Gastroesophageal sphincter (tissue), 4 donors: Measurements from ENCODE around the gene PEX3. TPM values are rescaled to one million over a fixed set of nuclear protein-coding genes. Genes with fewer than 3 reads are reported as not detected.

Experiments used
- ATAC-seq: fragments of 150-250 bp; one replicate; pipeline ENCODE4 v1.9.1; 2016; ENCODE audit warnings: mild to moderate bottlenecking, moderate library complexity
- H3K27ac ChIP-seq, 4 donors: fragments of 200-600 bp; sonication (generic) in 3 of 4; 1 replicate in 3 of 4; 2 replicates in 1 of 4; pipeline ENCODE4 v1.5.1; 2016 to 2019
- H3K27me3 ChIP-seq: fragments of 200-600 bp; sonication (generic); one replicate; pipeline ENCODE4 v1.5.1; 2019
- H3K36me3 ChIP-seq, 2 donors: fragments of 200-600 bp; sonication (generic); one replicate each; pipeline ENCODE4 v1.5.1; 2019; ENCODE audit warnings: control low read depth in 1 of 2
- H3K4me1 ChIP-seq, 3 donors: fragments of 200-600 bp; sonication (generic); 1 replicate in 2 of 3; 2 replicates in 1 of 3; pipeline ENCODE4 v1.5.1; 2016 to 2019; ENCODE audit warnings: control low read depth in 2 of 3
- H3K4me3 ChIP-seq, 2 donors: fragments of 200-600 bp; sonication (generic); one replicate each; pipeline ENCODE4 v1.5.1; 2019; ENCODE audit warnings: mild to moderate bottlenecking in 1 of 2, moderate library complexity in 1 of 2
- H3K9me3 ChIP-seq, 3 donors: fragments of 200-600 bp; sonication (generic); one replicate each; pipeline ENCODE4 v1.5.1; 2017 to 2019; ENCODE audit warnings: control low read depth in 2 of 3
- CTCF ChIP-seq, 4 experiments: fragments of 200-600 bp in 2 of 4; fragments of 450-650 bp in 2 of 4; sonication (generic) in 1 of 4; IDR thresholded peaks; one replicate each; pipeline ENCODE4 v1.5.1; 2017 to 2019; ENCODE audit warnings: antibody characterized with exemption in 4 of 4, mild to moderate bottlenecking in 2 of 4, moderate library complexity in 2 of 4
- EP300 ChIP-seq: sonication (generic); formaldehyde crosslinking; IDR thresholded peaks from one replicate; pipeline ENCODE4 v1.6.1; 2017; ENCODE audit warnings: antibody characterized with exemption, mild to moderate bottlenecking
- POLR2A ChIP-seq, 2 donors: fragments of 450-650 bp; IDR thresholded peaks; one replicate each; pipeline ENCODE4 v1.6.1; 2017; ENCODE audit warnings: antibody characterized with exemption in 2 of 2, mild to moderate bottlenecking in 2 of 2, moderate library complexity in 1 of 2
- POLR2AphosphoS5 ChIP-seq: sonication (generic); formaldehyde crosslinking; IDR thresholded peaks from one replicate; pipeline ENCODE4 v1.6.1; 2017; ENCODE audit warnings: antibody characterized with exemption
- WGBS, 2 donors: methylation state at CpG; one replicate each; pipeline ENCODE4 v1.1.5; 2018; ENCODE audit warnings: low coverage in 1 of 2; 5-methylcytosine and 5-hydroxymethylcytosine counted together
- total RNA-seq, 4 donors: library from RNA; depleted of rRNA; stranded (reverse); fragments of >200 nt; gene quantifications; one replicate each; pipeline ENCODE4 v1.1.0, GENCODE V29; 2016

The PEX3 gene
- total RNA-seq, 4 donors from 2014 or later: 12.5 to 20.4 (median 16.6) TPM

DNA sequence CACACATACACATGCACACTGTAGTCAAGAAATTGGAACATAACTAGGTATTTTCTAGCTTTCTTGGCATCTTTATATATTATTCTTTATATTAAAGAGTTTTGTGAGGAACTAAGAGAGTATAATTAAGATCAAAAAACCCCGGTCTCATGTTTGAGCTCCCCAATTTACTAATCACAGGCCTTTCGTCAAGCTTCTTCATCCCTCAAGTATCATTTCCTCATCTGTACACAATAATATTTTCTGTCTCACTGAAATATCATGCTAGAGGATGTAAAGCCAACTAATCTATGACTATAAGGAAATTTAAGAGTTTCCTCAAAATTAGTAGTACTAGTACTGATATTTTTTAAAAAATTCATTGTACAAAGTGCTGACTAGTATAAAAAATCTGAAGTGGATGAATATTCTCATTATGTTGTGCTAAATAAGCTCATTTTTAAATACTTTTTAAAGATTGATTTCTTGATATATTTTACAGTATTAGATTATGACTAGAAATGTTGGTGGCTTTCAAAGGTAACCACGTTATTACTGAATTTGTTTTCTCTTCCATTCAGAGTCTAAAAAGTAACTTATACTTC, 28.0 kb downstream of the PEX3 start:
- no peak for TF ChIP-seq POLR2AphosphoS5
- TF ChIP-seq CTCF (IDR thresholded peaks at IDR 0.05): no peak
- TF ChIP-seq EP300: no peak
- no peak for TF ChIP-seq POLR2A (IDR thresholded peaks at IDR 0.05)
- H3K36me3 ChIP-seq: peaks cover 0 to 70% of the 10 kb centered on the region in 2 donors
- no peak overlapping the region for H3K27ac ChIP-seq
- H3K9me3 ChIP-seq: no peaks in the 10 kb centered on the region
- H3K4me1 ChIP-seq: no peaks in the 10 kb centered on the region
- ATAC-seq: no peak
- H3K27me3 ChIP-seq: no peaks in the 10 kb centered on the region
- H3K4me3 ChIP-seq: no peak overlapping the region
- WGBS, 2 donors: 92% methylated on average over 3 of the region's 3 CpGs

DNA sequence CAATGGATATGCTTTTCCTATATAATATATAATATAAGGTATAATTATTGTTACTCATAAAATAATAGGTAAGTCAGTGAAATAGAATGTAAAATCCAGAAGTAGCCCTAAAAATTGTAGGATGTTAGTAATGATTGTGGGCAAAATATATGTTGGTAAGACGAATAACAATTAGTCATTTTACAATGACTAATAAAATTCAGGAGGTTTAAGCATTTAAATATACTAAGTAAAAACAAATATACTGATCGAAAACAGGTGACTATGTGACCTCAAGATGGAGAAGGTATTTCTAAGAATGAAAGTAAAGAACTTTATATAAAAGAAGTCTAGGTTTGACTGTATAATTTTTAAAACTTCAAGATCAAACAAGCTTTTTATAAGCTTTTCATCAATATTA, 32.0 kb downstream of the PEX3 start:
- H3K4me3 ChIP-seq: no peak overlapping the region
- no peaks in the 10 kb centered on the region for H3K27me3 ChIP-seq
- no peaks in the 10 kb centered on the region for H3K4me1 ChIP-seq
- no peak for ATAC-seq
- TF ChIP-seq POLR2A (IDR thresholded peaks at IDR 0.05) (no peak), EP300 (no peak), POLR2AphosphoS5 (no peak), CTCF (IDR thresholded peaks at IDR 0.05) (no peak)
- no peaks in the 10 kb centered on the region for H3K9me3 ChIP-seq
- H3K36me3 ChIP-seq: peaks cover 0 to 41% of the 10 kb centered on the region in 2 donors
- H3K27ac ChIP-seq: no peak overlapping the region
- WGBS, 2 donors: 89 to 94% methylated on average over 2 of the region's 2 CpGs

- no peak for TF ChIP-seq EP300
- no peak for TF ChIP-seq POLR2A (IDR thresholded peaks at IDR 0.05)
- TF ChIP-seq CTCF (IDR thresholded peaks at IDR 0.05): no peak
- Histone ChIP-seq H3K4me3 (no peak overlapping the region), H3K9me3 (no peaks in the 10 kb centered on the region), H3K36me3 (peaks cover 0 to 18% of the 10 kb centered on the region in 2 donors), H3K27me3 (no peaks in the 10 kb centered on the region), H3K27ac (no peak overlapping the region), H3K4me1 (no peaks in the 10 kb centered on the region)
- ATAC-seq: no peak
- 66% methylated on average over 2 of the region's 2 CpGs; no CpG with 5 or more reads in 1 of the 2 donors for WGBS, 2 donors
These were observed 35.4 kb downstream of the PEX3 start for GRCh38 chr6:143485967-143486366.

GRCh38 chr6:143486752-143487151, 36.1 kb downstream of the PEX3 start:
- WGBS, 2 donors: 86 to 93% methylated on average over 3 of the region's 3 CpGs
- ATAC-seq: no peak
- TF ChIP-seq POLR2A (IDR thresholded peaks at IDR 0.05): no peak

DNA sequence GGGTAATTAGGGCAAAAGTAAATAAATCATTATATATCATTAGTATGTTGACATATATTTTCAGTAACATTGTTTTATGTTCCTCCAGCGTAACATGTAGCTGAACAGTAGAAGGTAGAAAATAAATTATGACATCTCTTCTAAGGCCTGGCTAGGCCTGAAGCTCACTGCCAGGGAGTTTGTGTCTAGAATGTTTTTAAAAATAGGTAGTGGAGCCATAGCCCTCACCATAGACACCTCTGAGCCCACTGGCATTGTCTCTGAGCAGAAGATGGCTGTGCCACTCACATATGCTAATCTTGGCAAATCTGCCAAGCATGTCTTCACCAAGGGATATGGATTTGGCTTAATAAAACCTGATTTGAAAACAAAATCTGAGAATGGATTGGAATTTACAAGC, 39.6 kb downstream of the PEX3 start:
- no peak overlapping the region for H3K27ac ChIP-seq
- H3K4me3 ChIP-seq: no peak overlapping the region
- H3K9me3 ChIP-seq: no peaks in the 10 kb centered on the region
- ATAC-seq: no peak
- TF ChIP-seq CTCF (IDR thresholded peaks at IDR 0.05) (no peak), POLR2AphosphoS5 (no peak), EP300 (no peak), POLR2A (IDR thresholded peaks at IDR 0.05) (no peak)
- H3K36me3 ChIP-seq: peaks cover 0 to 43% of the 10 kb centered on the region in 2 donors
- WGBS, 2 donors: 95% methylated on average over 1 of the region's 1 CpG; no CpG with 5 or more reads in 1 of the 2 donors
- H3K4me1 ChIP-seq: no peaks in the 10 kb centered on the region
- H3K27me3 ChIP-seq: no peaks in the 10 kb centered on the region

More at GRCh38 chr6:143486752-143487151, 36.1 kb downstream of the PEX3 start:
- Histone ChIP-seq H3K27ac (no peak overlapping the region), H3K36me3 (peaks cover 0 to 22% of the 10 kb centered on the region in 2 donors), H3K27me3 (no peaks in the 10 kb centered on the region), H3K9me3 (no peaks in the 10 kb centered on the region), H3K4me3 (no peak overlapping the region), H3K4me1 (no peaks in the 10 kb centered on the region)
